ENCODE measurements around the gene MAN1A1.

GRCh38 chr6:119215309-119215708 lies 134.3 kb downstream of the MAN1A1 start:
- TF ChIP-seq CTCF (conservative IDR thresholded peaks at IDR 0.05; ENCODE audit: low read length) (no peak), EZH2phosphoT487 (IDR thresholded peaks at IDR 0.05; ENCODE audit: borderline replicate concordance) (no peak)

Measured in Loucy (cell line).